ENCODE measurements around the gene LRMDA. TPM values are rescaled to one million over a fixed set of nuclear protein-coding genes. Genes with fewer than 3 reads are reported as not detected.

The LRMDA gene
- total and polyA plus RNA-seq, 4 donors: 12.1 to 40.8 (median 21.6) TPM

DNA sequence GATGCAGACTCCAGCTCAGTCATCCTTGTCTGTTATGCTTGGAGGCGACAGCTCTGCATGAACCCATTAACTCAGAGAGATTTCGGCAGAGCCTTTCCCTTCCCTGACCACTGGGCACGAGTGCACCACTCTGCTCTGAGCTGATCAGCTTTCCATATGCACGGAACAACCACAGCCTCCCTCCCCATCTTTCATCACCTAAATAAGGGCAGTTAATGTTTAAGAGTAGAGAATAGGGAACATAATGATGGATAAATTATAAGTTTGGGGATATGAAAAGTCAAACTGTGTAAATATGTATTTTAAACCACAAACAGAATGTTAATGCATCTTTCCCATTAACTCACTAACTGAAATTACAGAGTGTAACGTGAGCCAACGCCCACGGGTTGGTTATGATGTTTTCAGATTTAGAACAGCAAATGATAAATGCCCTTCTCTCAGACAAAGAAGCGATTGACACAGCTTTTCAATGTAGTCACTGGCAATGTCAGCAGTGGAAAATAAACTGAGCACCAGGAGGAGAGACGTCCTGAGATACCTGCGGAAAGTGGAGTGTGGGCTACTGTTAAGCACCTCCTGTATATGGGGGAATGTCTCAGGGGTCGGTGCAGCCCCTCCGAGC lies 658.2 kb downstream of the LRMDA start:
- H3K9me3 ChIP-seq (ENCODE audit: control insufficient read depth in 4 of 4, insufficient read depth in 3 of 4, low read length in 3 of 4): no peaks in the 10 kb centered on the region
- H3K9ac ChIP-seq (ENCODE audit: insufficient read depth in 1 of 2, low read length in 2 of 2): no peak overlapping the region
- 93 to 95% methylated on average over 12 of the region's 12 CpGs for whole genome bisulfite sequencing, 2 donors
- TF ChIP-seq, protein P1, sequence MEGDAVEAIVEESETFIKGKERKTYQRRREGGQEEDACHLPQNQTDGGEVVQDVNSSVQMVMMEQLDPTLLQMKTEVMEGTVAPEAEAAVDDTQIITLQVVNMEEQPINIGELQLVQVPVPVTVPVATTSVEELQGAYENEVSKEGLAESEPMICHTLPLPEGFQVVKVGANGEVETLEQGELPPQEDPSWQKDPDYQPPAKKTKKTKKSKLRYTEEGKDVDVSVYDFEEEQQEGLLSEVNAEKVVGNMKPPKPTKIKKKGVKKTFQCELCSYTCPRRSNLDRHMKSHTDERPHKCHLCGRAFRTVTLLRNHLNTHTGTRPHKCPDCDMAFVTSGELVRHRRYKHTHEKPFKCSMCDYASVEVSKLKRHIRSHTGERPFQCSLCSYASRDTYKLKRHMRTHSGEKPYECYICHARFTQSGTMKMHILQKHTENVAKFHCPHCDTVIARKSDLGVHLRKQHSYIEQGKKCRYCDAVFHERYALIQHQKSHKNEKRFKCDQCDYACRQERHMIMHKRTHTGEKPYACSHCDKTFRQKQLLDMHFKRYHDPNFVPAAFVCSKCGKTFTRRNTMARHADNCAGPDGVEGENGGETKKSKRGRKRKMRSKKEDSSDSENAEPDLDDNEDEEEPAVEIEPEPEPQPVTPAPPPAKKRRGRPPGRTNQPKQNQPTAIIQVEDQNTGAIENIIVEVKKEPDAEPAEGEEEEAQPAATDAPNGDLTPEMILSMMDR (IDR thresholded peaks at IDR 0.05; ENCODE audit: control extremely low read depth, extremely low read depth): no peak
- no peaks in the 10 kb centered on the region for H3K27me3 ChIP-seq (ENCODE audit: control insufficient read depth in 3 of 3, insufficient read depth in 3 of 3, low read length in 2 of 3)
- no peak overlapping the region for H3K27ac ChIP-seq (ENCODE audit: low read depth in 1 of 2, low read length in 1 of 2)
- ATAC-seq (ENCODE audit: insufficient read depth, low FRiP score): no peak
- no peak for DNase-seq
- H3K36me3 ChIP-seq (ENCODE audit: control insufficient read depth in 4 of 4, insufficient read depth in 4 of 4, low read length in 4 of 4): no peaks in the 10 kb centered on the region
- no peak overlapping the region for H3K4me3 ChIP-seq
- peaks cover 0 to 7% (median 0%) of the 10 kb centered on the region in 5 donors for H3K4me1 ChIP-seq (ENCODE audit: control insufficient read depth in 5 of 5, insufficient read depth in 5 of 5, low read length in 5 of 5)

DNA sequence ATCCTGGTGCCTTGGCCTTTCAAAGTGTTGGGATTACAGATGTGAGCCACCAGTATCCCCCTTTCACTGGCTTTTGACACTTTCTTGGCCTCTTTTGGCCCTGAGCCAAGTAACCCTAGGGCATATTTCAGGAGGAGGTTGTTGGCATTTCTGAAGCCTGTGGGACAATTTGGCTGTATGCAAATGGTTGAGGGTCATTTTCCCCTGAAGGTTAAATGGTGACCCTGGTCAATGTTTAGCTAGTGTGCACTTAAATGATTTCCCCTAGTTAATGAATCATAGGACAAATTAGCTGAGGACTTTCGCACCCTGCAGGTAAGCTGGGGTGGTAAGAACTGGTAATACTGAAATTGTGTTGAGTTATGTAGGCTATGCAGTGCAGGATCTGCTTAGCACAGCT lies 660.5 kb downstream of the LRMDA start:
- Histone ChIP-seq H3K4me3 (no peak overlapping the region), H3K27me3 (ENCODE audit: control insufficient read depth in 3 of 3, insufficient read depth in 3 of 3, low read length in 2 of 3) (no peaks in the 10 kb centered on the region), H3K4me1 (ENCODE audit: control insufficient read depth in 5 of 5, insufficient read depth in 5 of 5, low read length in 5 of 5) (peaks cover 0 to 2% (median 0%) of the 10 kb centered on the region in 5 donors), H3K9me3 (ENCODE audit: control insufficient read depth in 4 of 4, insufficient read depth in 3 of 4, low read length in 3 of 4) (no peaks in the 10 kb centered on the region), H3K9ac (ENCODE audit: insufficient read depth in 1 of 2, low read length in 2 of 2) (no peak overlapping the region), H3K36me3 (ENCODE audit: control insufficient read depth in 4 of 4, insufficient read depth in 4 of 4, low read length in 4 of 4) (no peaks in the 10 kb centered on the region), H3K27ac (ENCODE audit: low read depth in 1 of 2, low read length in 1 of 2) (no peak overlapping the region)
- 95% methylated on average over 1 of the region's 1 CpG for WGBS, 2 donors
- no peak for DNase-seq
- ATAC-seq (ENCODE audit: insufficient read depth, low FRiP score): no peak
- TF ChIP-seq, protein P1 (IDR thresholded peaks at IDR 0.05; ENCODE audit: control extremely low read depth, extremely low read depth): no peak

DNA sequence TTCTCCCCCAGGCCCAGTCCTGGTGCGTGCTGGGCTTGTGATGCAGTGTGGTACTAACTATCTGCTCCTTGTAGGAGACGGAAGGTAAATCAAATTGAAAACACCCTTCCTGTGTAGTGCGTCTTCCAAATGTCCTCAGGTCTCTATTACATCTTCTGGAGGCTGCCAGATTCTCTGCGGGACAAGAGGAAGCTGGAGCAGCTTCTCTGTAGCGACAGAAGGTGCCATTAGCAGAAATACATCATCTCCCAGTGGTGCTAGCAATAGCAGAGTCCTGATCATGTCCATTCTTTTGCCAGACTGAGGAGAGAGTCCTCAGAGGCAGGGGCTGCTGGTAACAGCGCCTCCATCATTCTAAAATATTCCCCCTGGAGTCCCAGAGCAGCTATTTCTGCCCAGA lies 675.2 kb downstream of the LRMDA start:
- WGBS, 2 donors: 97% methylated on average over 6 of the region's 6 CpGs
- ATAC-seq (ENCODE audit: insufficient read depth, low FRiP score): no peak
- Histone ChIP-seq H3K9me3 (ENCODE audit: control insufficient read depth in 4 of 4, insufficient read depth in 3 of 4, low read length in 3 of 4) (no peaks in the 10 kb centered on the region), H3K27ac (ENCODE audit: low read depth in 1 of 2, low read length in 1 of 2) (no peak overlapping the region), H3K4me3 (no peak overlapping the region), H3K4me1 (ENCODE audit: control insufficient read depth in 5 of 5, insufficient read depth in 5 of 5, low read length in 5 of 5) (peaks cover 0 to 8% (median 5%) of the 10 kb centered on the region in 5 donors), H3K36me3 (ENCODE audit: control insufficient read depth in 4 of 4, insufficient read depth in 4 of 4, low read length in 4 of 4) (no peaks in the 10 kb centered on the region), H3K27me3 (ENCODE audit: control insufficient read depth in 3 of 3, insufficient read depth in 3 of 3, low read length in 2 of 3) (no peaks in the 10 kb centered on the region), H3K9ac (ENCODE audit: insufficient read depth in 1 of 2, low read length in 2 of 2) (no peak overlapping the region)
- no peak for DNase-seq
- TF ChIP-seq, protein P1 (IDR thresholded peaks at IDR 0.05; ENCODE audit: control extremely low read depth, extremely low read depth): no peak

Data from lung (tissue), 12 donors.